Measurements from ENCODE around the gene SLC25A45. TPM values are rescaled to one million over a fixed set of nuclear protein-coding genes. Genes with fewer than 3 reads are reported as not detected.
A peak's percentile ranks its signal among the peaks of the same experiment; 100 is the strongest.

SLC25A45 gene
- total RNA-seq, 1 experiment from 2014 or later = 2.9 TPM

DNA sequence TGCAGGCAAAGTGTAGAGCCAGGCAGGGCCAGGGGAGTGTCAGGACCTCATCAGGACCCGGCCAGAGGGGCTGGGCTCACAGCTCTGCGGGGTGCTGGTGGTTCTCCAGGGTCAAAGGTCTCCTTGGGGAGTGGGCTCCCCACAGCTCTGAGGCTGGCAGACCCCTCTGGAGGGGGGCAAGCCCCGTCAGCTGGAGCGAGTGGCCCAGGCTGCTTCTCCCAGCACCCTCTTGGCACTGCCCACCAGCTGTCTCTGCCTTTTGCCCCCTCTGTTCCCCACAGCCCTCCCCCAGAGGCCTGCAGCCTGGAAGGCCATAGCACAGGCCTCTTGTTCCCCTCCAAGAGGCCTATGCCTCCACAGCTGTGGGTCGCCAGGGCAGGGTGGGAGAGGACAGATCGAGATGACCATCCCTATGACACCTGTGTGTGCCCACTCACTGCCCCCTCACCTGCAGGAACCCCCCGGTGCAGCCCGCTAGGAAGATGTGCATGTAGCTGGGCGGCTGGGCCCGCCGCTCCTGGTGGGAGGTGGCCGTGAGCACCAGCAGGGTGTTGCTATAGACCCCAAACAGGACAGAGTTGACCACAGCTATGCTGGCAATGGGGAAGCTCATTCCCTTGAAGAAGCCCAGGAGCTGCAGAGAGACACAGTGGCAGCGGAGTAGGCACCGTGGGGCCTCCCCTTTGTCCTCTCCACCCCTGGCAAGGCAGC lies 3.4 kb downstream of the SLC25A45 start:
- Mint-ChIP-seq H3K4me3 (ENCODE audit: low read depth, unreplicated experiment) (no peak overlapping the region), H3K4me1 (ENCODE audit: low read depth, unreplicated experiment) (peaks cover 54% of the 10 kb centered on the region), H3K36me3 (ENCODE audit: insufficient read depth, unreplicated experiment) (peaks cover 37% of the 10 kb centered on the region), H3K27ac (ENCODE audit: unreplicated experiment) (peak overlapping the region; percentile 39), H3K27me3 (ENCODE audit: unreplicated experiment) (no peaks in the 10 kb centered on the region), H3K9me3 (ENCODE audit: low read depth, unreplicated experiment) (no peaks in the 10 kb centered on the region)
- BruUV-seq (replicated peaks) = no TSS peak
- no peak for DNase-seq
- intact Hi-C loops (cut with micrococcal nuclease; ENCODE audit: unreplicated experiment) = no loop called here
- CTCF ChIA-PET = interaction anchor here (1.0 to 1.5 kb wide), 2 partner anchors 8 to 41 kb away, joined by 4 to 5 read pairs; no protein-coding TSS in a partner anchor
- TF ChIP-seq, protein P1, sequence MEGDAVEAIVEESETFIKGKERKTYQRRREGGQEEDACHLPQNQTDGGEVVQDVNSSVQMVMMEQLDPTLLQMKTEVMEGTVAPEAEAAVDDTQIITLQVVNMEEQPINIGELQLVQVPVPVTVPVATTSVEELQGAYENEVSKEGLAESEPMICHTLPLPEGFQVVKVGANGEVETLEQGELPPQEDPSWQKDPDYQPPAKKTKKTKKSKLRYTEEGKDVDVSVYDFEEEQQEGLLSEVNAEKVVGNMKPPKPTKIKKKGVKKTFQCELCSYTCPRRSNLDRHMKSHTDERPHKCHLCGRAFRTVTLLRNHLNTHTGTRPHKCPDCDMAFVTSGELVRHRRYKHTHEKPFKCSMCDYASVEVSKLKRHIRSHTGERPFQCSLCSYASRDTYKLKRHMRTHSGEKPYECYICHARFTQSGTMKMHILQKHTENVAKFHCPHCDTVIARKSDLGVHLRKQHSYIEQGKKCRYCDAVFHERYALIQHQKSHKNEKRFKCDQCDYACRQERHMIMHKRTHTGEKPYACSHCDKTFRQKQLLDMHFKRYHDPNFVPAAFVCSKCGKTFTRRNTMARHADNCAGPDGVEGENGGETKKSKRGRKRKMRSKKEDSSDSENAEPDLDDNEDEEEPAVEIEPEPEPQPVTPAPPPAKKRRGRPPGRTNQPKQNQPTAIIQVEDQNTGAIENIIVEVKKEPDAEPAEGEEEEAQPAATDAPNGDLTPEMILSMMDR (IDR thresholded peaks at IDR 0.05; ENCODE audit: unreplicated experiment) = no peak

DNA sequence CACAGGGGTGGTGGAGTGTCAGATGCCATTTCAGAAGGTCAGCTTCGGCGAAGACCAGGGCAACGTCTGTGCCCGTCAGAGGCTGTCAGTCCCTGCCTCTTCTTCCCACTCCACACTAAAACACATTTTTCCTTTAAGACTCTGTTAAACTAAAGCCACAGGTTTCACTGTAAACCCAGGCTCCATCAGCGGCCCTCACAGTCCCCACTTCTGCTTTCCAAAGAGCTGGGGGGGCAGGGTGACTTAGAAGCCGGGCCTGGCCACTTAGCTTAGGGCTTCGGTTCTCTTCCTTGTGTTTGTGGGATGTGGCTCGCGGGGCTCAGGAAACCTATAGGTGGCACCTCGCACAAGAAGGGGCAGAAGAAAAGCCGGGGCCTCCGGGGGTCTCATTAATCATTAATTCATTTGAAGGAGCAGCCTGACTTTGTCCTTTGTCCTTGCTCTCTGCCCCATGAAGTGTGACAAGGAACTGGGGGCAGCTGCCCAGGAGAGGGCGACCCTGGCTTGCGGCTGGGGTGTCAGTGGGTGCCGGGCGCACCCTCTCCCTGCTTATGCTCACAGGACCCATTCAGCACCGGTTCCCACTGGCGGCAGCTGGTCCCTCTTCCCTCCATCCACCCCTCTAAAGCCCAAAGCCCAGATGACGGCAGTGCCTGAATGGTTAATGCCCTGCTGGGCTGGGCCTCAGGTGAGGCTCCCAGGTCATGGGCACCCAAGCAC lies 4.1 kb downstream of the SLC25A45 start:
- Mint-ChIP-seq H3K27ac (ENCODE audit: unreplicated experiment) (peak overlapping the region; percentile 39), H3K4me3 (ENCODE audit: low read depth, unreplicated experiment) (no peak overlapping the region), H3K9me3 (ENCODE audit: low read depth, unreplicated experiment) (no peaks in the 10 kb centered on the region), H3K27me3 (ENCODE audit: unreplicated experiment) (no peaks in the 10 kb centered on the region), H3K4me1 (ENCODE audit: low read depth, unreplicated experiment) (peaks cover 47% of the 10 kb centered on the region), H3K36me3 (ENCODE audit: insufficient read depth, unreplicated experiment) (peaks cover 30% of the 10 kb centered on the region)
- TF ChIP-seq, protein P1 (IDR thresholded peaks at IDR 0.05; ENCODE audit: unreplicated experiment) = no peak
- BruUV-seq (replicated peaks) = no TSS peak
- intact Hi-C loops (cut with micrococcal nuclease; ENCODE audit: unreplicated experiment) = no loop called here
- no peak for DNase-seq
- CTCF ChIA-PET = interaction anchor here (0.6 to 1.5 kb wide), 3 partner anchors 13 to 234 kb away, joined by 4 to 5 read pairs (median 5); no protein-coding TSS in a partner anchor

DNA sequence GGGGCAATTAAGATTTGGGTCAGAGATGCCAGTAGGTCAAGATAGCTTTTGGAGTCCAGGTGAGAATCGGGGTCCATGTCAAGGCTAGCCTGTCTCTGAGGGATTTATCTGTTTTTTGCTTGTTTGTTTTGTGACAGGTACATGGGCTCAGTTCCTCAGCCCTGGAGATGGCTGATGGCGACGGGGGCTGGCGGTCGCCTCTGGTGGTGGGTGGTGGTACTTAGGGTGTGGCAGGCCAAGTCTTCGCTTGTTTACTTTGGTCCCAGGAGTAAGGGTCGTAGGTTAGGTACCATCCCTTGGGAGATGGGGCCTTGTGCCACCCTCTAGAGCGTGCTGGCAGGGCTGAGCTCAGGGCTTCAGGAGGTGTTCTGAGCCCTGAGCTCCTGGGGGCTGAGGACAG lies 4.7 kb downstream of the SLC25A45 start:
- peaks cover 24% of the 10 kb centered on the region for H3K36me3 Mint-ChIP-seq (ENCODE audit: insufficient read depth, unreplicated experiment)
- peaks cover 41% of the 10 kb centered on the region for H3K4me1 Mint-ChIP-seq (ENCODE audit: low read depth, unreplicated experiment)
- no peak for DNase-seq
- H3K27ac Mint-ChIP-seq (ENCODE audit: unreplicated experiment) = no peak overlapping the region
- CTCF ChIA-PET = interaction anchor here (0.5 to 0.7 kb wide), 3 partner anchors 13 to 333 kb away, joined by 4 to 5 read pairs (median 4); no protein-coding TSS in a partner anchor
- no peaks in the 10 kb centered on the region for H3K27me3 Mint-ChIP-seq (ENCODE audit: unreplicated experiment)
- no peak overlapping the region for H3K4me3 Mint-ChIP-seq (ENCODE audit: low read depth, unreplicated experiment)
- no TSS peak for BruUV-seq (replicated peaks)
- intact Hi-C loops (cut with micrococcal nuclease; ENCODE audit: unreplicated experiment) = no loop called here
- TF ChIP-seq, protein P1 (IDR thresholded peaks at IDR 0.05; ENCODE audit: unreplicated experiment) = no peak
- no peaks in the 10 kb centered on the region for H3K9me3 Mint-ChIP-seq (ENCODE audit: low read depth, unreplicated experiment)

DNA sequence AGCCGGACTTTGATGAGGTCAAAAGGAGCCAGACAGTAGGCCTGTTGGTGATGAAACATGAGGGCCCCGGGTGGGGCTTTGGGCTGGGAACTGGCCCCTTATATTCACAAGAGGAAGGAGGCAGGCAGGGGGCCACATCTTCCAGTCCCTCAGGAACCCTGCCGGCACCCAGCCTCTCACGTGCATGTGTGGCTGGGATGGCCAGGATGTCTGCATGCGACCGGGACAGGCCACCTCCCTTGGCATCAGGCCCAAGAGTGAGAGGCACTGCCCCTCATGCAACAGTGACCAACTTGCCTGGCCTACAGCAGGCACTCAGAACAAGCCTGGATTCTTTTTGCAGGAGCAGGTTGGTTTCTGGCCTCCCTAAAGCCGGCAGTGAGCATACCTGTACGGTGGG lies 5.4 kb downstream of the SLC25A45 start:
- intact Hi-C loops (cut with micrococcal nuclease; ENCODE audit: unreplicated experiment) = no loop called here
- Mint-ChIP-seq H3K9me3 (ENCODE audit: low read depth, unreplicated experiment) (no peaks in the 10 kb centered on the region), H3K27me3 (ENCODE audit: unreplicated experiment) (no peaks in the 10 kb centered on the region), H3K4me3 (ENCODE audit: low read depth, unreplicated experiment) (no peak overlapping the region), H3K4me1 (ENCODE audit: low read depth, unreplicated experiment) (peaks cover 36% of the 10 kb centered on the region), H3K36me3 (ENCODE audit: insufficient read depth, unreplicated experiment) (peaks cover 17% of the 10 kb centered on the region), H3K27ac (ENCODE audit: unreplicated experiment) (no peak overlapping the region)
- TF ChIP-seq, protein P1 (IDR thresholded peaks at IDR 0.05; ENCODE audit: unreplicated experiment) = no peak
- CTCF ChIA-PET = no interaction called here
- no TSS peak for BruUV-seq (replicated peaks)
- DNase-seq = peak; percentile 35
